ENCODE measurements around the gene TAS1R2. TPM values are rescaled to one million over a fixed set of nuclear protein-coding genes. Genes with fewer than 3 reads are reported as not detected.

The TAS1R2 gene
- total RNA-seq, 1 donor = not detected

- H3K4me3 ChIP-seq (ENCODE audit: low read depth, low read length) = no peak overlapping the region
- TF ChIP-seq CTCF (IDR thresholded peaks at IDR 0.05; ENCODE audit: insufficient read depth, low read length) = no peak
- DNase-seq (ENCODE audit: low read depth) = no peak
Observed at GRCh38 chr1:18799454-18799853, 60.0 kb downstream of the TAS1R2 start.

GRCh38 chr1:18798946-18799345 lies 60.5 kb downstream of the TAS1R2 start:
- TF ChIP-seq CTCF (IDR thresholded peaks at IDR 0.05; ENCODE audit: insufficient read depth, low read length) = no peak
- H3K4me3 ChIP-seq (ENCODE audit: low read depth, low read length) = no peak overlapping the region
- DNase-seq (ENCODE audit: low read depth) = no peak

GRCh38 chr1:18798533-18798932 lies 60.9 kb downstream of the TAS1R2 start:
- no peak for TF ChIP-seq CTCF (IDR thresholded peaks at IDR 0.05; ENCODE audit: insufficient read depth, low read length)
- H3K4me3 ChIP-seq (ENCODE audit: low read depth, low read length) = no peak overlapping the region
- DNase-seq (ENCODE audit: low read depth) = no peak

- no peak for TF ChIP-seq CTCF (IDR thresholded peaks at IDR 0.05; ENCODE audit: insufficient read depth, low read length)
- DNase-seq (ENCODE audit: low read depth) = no peak
- H3K4me3 ChIP-seq (ENCODE audit: low read depth, low read length) = no peak overlapping the region
Observed at GRCh38 chr1:18796950-18797349, 62.5 kb downstream of the TAS1R2 start.

GRCh38 chr1:18795002-18795689 lies 64.3 kb downstream of the TAS1R2 start:
- DNase-seq (ENCODE audit: low read depth) = no peak
- TF ChIP-seq CTCF (IDR thresholded peaks at IDR 0.05; ENCODE audit: insufficient read depth, low read length) = no peak

GRCh38 chr1:18794561-18794960 lies 64.9 kb downstream of the TAS1R2 start:
- TF ChIP-seq CTCF (IDR thresholded peaks at IDR 0.05; ENCODE audit: insufficient read depth, low read length) = no peak
- H3K4me3 ChIP-seq (ENCODE audit: low read depth, low read length) = no peak overlapping the region
- DNase-seq (ENCODE audit: low read depth) = no peak

More at GRCh38 chr1:18795002-18795689, 64.3 kb downstream of the TAS1R2 start:
- H3K4me3 ChIP-seq (ENCODE audit: low read depth, low read length) = no peak overlapping the region

- DNase-seq (ENCODE audit: low read depth) = no peak
- H3K4me3 ChIP-seq (ENCODE audit: low read depth, low read length) = no peak overlapping the region
- TF ChIP-seq CTCF (IDR thresholded peaks at IDR 0.05; ENCODE audit: insufficient read depth, low read length) = no peak
Observed at GRCh38 chr1:18794051-18794450, 65.4 kb downstream of the TAS1R2 start.
